ENCODE results near the gene CYSRT1. TPM values are rescaled to one million over a fixed set of nuclear protein-coding genes. Genes with fewer than 3 reads are reported as not detected.
"Not testable (repeated sequence)": the region's sequence is repeated elsewhere in the genome, so short reads cannot be mapped to it uniquely, and the experiment has no call there.

The CYSRT1 gene
- total RNA-seq, 1 donor from 2014 or later = 0.46 TPM

DNA sequence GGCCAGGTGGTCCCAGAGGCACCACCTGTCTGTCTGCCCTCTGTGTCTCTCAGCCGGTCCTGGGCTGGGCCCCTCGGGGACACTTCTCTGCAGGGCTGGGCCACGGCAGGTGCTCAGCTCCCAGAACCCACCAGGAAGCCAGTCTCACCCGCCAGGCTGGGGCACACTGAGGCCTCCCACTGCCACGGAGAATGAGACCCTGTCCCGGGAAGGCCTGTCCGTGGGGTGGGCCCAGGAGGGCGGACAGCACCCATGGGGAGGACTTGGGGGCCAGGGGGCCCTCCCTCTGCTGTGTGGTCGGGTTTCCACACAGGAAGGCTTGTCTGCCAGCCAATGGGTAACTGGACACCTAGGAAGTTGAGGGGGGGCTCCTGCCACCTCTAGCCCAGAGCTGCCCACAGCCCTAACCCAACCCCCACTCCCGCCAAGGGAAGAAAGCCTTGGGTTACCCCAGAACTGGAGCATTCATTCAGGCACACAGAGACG is 12.0 kb downstream of the CYSRT1 start:
- DNase-seq (ENCODE audit: low read depth, low spot score) = no peak

DNA sequence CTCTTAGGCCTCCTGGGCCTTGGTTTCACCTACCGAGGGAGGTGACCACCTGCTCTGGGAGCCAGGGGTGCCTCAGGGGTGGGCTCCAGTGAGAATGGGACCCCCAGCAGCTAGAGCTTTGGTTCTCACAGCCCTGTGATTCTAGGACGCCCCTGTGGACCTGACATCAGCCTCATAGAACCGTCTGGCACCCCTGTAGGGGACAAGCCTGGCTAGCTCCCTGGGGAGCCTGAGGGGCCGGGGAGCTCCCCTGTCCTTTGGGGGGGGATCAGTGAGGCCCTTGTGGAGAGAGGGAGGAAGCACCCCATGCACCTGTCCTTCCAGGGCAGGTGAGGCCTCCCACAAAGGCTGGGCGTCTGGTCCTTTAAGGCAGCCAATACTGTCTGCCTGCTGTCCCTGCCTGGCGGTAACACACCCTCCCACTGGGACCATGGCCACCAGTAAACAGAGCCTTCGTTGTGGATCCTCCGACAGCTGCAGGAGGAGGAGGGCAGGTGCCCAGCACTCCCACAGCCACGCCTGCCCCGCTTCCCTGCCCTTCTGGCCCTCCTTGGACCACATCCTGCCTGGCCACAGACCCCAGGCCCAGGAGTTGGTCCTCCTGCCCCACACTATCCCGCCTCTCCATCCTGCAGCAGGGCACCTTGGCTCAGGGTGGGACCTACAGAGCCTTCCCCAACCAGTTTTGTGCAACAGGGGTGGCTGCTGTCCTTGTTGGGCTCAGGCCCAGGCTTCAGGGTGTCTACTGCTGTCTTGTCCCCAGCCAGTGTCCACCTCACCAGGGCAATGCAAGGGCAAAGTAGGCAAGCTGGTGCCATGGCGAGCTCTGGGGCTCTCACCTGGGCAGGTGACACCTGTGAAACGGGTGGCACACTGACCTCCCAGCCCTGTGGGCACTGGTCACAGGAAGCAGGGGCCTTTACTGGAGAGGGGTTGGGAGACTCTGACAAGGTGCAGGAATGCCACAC is 13.1 kb downstream of the CYSRT1 start:
- DNase-seq (ENCODE audit: low read depth, low spot score) = no peak

DNA sequence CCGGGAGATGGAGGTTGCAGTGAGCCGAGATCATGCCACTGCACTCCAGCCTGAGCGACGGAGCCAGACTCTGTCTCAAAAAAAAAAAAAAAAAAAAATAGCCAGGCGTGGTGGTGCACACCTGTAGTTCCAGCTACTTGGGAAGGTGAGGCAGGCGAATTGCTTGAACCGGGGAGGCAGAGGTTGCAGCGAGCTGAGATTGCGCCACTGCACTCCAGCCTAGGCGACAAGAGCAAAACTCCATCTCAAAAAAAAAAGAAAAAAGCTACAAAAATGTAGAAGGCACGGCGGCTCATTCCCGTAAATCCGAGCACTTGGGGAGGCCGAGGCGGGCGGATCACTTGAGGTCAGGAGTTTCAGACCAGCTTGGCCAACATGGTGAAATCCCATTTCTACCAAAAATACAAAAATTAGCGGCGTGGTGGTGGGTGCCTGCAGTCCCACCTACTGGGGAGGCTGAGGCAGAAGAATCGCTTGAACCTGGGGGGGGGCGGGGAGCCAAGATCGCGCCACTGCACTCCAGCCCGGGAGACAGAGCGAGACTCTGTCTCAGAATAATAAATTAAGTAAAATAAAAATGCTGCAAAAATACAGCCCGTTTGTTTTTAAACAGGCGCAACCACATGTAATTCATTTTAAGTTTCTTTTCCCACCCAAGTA is 14.7 kb downstream of the CYSRT1 start:
- DNase-seq (ENCODE audit: low read depth, low spot score) = not testable (repeated sequence)

DNA sequence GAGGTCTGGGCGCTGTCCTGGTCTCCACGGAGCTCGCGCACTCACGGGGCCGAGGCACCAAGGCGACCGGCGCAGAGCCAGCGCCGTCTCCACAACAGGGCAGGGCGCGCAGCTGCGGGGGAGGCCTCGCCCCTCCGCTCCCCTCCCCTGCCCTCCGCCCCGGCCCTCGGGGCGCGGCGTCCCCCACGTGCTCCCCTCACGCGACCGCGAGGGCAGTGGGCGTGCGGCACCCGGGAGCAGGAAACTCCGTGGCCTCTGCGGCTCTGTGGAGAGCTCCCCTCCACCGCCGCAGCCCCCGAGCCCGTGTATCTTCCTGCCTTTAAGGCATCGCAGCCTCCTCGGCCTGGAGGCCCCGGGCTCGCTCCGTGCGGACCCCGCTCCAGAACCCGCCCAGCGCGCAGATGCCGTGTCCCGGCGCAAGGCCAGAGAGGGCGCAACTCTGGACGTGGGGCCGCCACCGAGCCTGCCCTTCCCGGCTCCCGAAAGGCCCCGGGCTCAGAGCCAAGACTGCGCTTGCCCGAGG is 15.4 kb downstream of the CYSRT1 start:
- peak; percentile 30 for DNase-seq (ENCODE audit: low read depth, low spot score)

DNA sequence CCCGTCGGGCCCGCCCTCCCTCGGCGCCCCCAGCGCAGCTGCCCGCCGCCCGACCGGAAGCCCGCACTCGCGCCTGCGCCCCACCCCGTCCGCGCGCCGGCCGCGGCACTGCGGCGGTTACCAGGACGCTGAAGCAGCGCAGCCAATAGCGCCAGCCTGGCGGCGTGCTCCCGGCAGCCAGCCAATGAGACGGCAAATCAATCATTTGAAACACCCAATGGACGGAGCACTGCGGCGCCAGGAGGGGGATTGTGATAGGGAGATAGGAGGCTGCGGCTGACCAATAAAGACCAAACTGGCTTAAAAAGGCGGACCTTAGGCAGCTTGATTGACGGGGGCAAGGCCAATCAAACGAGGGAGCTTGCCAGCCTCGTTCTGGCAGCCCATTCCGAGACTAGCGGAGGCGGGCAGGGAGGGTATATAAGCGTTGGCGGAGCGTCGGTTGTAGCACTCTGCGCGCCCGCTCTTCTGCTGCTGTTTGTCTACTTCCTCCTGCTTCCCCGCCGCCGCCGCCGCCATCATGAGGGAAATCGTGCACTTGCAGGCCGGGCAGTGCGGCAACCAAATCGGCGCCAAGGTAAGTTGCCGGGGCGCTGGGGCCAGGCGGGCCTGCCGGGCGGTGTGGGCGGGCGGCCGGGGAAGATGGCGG is 16.0 kb downstream of the CYSRT1 start, which contains the start of gene TUBB4B:
Gene TUBB4B (plus strand): TSS at position 447 of the 649 bp plus-strand sequence. CDS start 74 bp downstream, at position 521.
- peak; percentile 100 for DNase-seq (ENCODE audit: low read depth, low spot score)

DNA sequence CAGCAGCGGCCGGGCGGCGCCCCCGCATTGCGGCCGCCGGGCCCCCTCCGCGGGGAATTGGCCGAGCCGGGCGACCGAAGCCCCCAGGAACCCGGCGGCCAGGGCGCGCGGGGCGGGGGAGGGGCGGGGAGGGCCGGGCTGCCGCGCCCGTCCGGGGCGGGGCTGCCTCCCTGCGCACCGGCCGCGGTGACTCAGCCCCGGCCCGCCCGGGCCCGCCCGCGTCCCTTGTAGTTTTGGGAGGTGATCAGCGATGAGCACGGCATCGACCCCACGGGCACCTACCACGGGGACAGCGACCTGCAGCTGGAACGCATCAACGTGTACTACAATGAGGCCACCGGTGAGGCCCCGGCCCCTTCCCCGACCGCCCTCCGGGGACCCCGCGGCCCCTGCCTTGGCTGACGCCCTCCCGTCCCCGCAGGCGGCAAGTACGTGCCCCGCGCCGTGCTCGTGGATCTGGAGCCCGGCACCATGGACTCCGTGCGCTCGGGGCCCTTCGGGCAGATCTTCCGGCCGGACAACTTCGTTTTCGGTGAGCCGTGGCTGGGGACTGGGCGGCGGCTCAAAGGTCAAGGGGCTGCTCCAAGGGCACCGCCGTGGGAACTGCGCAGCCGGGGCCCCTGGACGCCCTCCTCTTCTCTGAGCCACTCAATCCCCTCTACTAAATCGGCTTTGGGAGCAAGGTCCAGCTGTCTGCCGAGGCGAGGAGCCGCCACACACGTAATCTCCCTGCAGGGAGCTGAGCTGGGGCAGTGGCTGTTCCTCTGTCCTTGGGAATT is 16.7 kb downstream of the CYSRT1 start:
- no peak for DNase-seq (ENCODE audit: low read depth, low spot score)

DNA sequence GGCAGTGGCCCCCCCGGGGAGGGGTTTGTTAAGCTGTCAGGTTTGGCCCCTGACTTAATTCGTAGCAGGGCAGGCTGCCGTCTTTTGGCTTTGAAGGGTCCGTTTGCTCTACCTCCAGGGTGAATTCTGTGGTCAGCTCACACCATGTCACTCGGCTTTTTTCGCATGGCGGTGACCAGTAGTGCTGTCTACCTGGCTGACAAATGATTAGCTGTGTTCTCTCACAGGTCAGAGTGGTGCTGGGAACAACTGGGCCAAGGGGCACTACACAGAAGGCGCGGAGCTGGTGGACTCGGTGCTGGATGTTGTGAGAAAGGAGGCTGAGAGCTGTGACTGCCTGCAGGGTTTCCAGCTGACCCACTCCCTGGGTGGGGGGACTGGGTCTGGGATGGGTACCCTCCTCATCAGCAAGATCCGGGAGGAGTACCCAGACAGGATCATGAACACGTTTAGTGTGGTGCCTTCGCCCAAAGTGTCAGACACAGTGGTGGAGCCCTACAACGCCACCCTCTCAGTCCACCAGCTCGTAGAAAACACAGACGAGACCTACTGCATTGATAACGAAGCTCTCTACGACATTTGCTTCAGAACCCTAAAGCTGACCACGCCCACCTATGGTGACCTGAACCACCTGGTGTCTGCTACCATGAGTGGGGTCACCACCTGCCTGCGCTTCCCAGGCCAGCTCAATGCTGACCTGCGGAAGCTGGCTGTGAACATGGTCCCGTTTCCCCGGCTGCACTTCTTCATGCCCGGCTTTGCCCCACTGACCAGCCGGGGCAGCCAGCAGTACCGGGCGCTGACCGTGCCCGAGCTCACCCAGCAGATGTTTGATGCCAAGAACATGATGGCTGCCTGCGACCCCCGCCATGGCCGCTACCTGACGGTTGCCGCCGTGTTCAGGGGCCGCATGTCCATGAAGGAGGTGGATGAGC is 17.6 kb downstream of the CYSRT1 start:
- DNase-seq (ENCODE audit: low read depth, low spot score) = no peak

DNA sequence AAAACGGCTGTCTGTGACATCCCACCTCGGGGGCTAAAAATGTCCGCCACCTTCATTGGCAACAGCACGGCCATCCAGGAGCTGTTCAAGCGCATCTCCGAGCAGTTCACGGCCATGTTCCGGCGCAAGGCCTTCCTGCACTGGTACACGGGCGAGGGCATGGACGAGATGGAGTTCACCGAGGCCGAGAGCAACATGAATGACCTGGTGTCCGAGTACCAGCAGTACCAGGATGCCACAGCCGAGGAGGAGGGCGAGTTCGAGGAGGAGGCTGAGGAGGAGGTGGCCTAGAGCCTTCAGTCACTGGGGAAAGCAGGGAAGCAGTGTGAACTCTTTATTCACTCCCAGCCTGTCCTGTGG is 18.3 kb downstream of the CYSRT1 start:
- DNase-seq (ENCODE audit: low read depth, low spot score) = not testable (repeated sequence)

DNA sequence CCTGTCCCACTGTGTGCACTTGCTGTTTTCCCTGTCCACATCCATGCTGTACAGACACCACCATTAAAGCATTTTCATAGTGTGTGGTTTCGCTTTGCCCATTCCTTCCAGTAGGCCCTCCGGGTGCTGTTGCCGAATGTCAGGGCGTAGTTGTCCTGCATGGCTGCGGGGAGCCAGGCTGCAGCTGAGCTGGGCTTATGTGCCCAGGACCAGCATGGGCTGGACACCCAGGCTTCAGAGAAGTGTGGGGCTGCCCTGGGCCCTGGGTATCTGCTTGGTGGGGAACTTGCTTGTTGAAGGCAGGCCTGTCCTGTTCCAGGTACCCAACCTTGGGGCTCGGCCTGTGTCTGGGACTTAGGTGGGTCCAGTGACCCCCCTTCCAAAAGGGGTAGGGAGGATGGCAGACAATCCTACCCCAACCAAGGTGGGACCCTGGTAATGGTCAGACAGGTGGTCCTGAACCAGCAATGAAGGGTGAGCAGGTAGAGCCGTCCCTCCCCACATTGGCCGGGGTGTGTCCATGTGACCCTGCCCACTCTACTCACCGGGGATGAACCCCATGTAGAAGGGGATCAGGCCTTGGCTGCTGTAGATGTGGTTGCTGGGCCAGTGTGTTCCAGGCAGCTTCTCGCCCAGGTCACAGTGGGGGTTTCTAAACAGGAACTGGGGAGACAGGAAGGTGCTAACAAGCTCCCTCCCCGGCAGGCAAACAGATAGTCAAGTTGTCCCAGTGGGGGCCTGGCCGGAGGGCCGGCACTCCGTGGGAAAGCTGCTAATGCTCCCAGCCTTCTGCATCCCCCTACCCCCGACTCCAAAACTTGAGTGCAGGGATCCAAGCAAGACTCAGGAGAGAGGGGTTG is 18.9 kb downstream of the CYSRT1 start:
- no peak for DNase-seq (ENCODE audit: low read depth, low spot score)

DNA sequence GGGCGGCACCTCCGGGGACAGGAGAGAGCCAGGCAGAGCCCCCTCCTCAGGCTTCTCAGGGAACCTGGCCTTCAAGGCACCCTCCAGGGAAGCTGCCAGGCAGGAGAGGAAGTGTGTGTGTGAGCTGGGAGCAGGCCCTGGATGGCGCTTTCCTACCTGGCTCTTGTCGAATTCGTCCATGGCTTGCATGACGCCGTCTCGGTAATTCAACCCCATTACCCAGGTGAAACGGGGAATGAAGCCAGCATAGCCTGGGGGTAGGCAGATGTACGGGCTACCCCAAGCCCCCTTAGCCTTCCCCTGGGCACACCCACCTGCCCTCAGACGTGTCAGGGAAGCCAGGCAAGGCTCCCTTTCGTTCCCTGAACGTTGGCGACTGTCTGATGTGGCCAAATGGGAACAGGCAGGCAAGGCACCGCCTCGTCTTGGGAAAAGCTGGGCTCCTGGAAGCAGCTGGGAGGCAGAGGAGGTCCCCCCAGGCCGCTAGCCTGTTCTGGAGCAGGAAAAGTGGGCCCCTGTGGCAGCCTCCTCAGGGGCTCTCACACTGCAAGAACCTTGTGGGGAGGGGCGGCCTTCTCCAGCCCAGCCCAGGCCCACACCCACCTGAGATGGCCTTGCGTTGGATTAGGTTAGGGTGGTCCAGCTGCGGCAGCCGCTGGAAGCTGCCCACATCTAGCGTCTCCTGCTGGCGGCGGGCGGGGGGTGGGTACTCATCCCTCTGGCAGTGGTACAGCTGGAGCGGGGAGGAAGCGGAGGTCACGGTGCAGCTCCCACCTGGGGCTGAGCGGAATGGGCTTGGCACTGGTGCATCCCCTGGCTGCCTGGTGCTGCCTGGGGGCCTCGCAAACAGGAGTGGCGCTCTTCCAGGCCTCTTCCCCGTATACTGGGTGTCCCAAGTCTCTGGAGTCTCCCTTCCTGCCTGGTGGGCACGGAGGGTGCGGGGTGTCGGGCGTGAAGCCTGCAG is 19.8 kb downstream of the CYSRT1 start:
- no peak for DNase-seq (ENCODE audit: low read depth, low spot score)

DNA sequence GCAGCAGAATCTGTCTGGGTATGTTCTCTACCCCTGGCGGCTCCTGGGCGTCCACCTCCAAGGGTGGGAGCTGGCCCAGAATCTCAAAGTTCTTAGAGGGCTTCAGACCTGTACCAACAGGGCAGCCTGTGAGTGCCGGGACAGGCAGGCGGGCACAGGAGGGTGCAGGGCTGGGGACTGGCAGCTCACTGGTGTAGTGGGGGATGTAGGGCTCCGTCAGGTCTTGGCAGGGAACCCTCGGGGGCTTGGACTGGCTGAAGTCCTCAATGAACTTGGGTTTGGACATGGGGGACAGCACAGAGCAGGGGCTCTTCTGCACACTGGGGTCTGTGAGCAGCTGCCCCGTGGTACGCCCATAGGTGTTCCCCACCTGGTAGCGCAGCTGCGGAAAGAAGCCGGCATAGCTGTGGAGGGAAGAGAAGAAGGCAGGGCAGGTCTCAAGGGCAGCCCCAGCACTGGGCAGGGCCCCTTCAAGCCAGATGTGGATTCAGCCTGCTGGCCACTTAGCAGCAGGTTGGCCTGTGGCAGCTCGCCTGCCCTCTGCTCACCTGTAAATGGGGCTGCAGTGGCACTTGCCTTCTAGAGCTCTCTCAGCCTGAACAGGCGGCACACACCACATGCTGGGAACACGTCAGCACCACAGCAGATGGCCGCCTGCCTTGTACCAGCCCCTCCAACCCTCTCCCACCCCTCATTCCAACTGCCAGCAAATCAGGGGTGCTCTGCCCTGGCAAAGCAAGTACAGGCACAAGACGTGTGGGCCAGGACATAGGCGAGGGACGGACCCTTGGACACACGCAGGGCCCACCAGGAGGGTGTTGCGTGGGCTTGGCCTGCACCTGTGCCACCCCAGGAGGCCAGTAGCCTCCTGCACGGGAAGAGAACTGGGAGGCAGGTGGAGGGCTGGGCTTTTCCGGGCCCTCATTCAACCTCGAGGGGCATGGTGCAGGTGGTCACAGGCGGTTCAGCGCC is 20.8 kb downstream of the CYSRT1 start:
- DNase-seq (ENCODE audit: low read depth, low spot score) = no peak

DNA sequence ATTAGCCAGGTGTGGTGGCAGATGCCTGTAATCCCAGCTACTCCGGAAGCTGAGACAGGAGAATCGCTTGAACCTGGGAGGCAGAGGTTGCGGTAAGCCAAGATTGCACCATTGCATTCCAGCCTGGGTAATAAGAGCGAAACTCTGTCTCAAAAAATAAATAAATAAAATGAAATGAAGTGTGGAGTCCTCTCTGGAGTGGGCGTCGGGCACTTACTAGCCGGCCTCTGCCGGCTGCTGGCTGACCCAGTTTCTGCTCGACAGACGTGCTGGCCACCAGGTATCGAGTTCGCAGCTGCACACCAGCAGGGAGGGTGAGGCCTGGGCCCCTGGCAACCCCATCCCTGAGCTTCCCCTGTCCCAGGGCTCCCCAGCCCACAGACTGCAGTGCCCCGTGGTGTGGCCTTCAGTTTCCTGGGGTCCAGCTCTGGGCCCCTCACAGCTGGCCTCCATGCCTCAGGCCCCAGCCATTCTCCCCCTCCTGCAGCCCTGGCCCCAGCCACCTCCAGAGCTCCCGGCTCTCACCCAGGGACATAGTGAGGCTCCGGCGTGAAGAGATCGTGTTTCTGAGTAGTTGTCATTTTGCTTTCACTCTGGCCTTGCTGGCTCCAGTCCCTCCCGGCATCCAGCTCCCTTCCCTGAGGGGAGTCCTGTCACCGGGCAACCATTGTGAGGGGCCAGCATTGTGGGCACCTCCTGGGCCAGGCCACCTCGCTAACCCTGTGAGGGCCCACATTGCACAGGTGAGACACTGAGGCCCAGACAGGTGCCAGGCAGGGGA is 22.4 kb downstream of the CYSRT1 start:
- DNase-seq (ENCODE audit: low read depth, low spot score) = no peak

DNA sequence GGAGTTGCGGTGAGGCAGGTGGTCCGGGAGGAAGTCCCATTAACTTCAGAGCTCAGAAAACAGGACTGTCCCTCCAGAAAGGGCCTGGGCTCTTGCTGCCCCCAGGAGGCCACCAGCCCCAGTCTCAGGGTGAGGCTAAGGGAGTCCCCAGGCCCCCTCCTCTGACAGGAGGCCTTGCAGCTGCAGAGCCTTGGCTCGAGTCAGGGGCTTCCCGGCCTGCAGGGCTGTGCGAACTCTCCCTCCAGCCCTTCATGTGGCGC is 22.9 kb downstream of the CYSRT1 start:
- no peak for DNase-seq (ENCODE audit: low read depth, low spot score)

DNA sequence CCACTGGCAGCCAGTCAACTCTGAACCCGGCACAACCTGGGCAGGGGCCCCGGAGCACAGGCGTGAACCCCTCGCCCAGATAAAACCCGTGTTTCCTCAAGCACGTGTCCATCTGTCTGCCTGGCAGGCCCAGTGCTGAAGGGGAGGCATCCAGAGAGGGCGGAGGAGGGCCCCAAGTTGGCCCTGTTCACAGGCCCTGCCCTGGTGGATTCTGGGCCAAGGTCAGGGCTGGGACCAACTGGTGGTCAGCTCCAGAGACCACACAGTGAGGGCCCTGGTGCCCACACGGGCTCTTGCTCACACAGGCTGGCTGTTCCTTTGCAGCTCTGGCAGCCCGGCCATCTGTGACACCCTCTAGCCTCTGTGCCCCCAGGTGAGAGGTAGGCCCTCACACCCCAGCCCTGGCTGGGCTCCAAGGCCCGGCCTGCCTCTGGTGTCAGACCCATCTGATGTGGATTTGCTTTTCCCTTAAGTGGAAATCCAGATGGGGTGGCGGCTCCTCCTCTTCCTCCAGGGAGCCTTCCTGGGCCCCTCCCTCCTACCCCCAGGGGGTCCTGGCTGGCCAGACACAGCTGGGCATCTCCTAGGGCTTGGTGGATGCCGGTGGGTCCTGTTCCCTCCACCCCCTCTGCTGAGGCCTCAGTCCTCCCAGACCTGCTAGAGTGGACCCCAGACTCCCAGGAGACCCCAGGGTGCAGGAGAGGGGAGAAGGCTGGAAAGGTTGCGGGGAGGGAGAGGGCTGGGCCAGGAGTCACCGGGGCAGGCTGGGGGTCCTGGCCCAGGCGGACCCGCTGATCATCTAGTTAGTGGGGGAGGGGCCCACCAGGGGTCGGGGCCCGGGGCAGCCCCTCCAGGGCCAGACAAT is 25.6 kb downstream of the CYSRT1 start:
- no peak for DNase-seq (ENCODE audit: low read depth, low spot score)

DNA sequence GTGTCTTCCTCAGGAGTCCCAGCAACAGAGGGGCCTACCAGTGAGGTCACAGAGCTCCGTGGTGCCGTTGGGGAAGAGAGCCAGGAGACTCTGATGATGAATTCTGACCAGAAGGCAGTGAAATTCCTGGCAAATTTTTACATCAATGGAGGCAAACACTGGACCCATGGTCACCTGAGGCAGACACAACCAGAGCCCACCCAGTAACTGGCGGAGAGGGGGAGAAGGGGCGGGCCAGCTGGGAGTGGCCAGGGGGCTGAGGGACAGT is 26.2 kb downstream of the CYSRT1 start, which contains the start of gene STPG3:
Gene STPG3 (plus strand): TSS at position 93 of the 268 bp plus-strand sequence. CDS start 1 bp downstream, at position 94.
- DNase-seq (ENCODE audit: low read depth, low spot score) = no peak

Measured in pulmonary artery endothelial cell (primary cell).